Astrocyte of the cerebellum (primary cell): Measurements from ENCODE around the gene IRX2.

Source experiments
- DNase-seq: peaks from one replicate; pipeline ENCODE4 v3.0.0-alpha.2; 2011; ENCODE audit warnings: low read depth
- H3K4me3 ChIP-seq: 2 replicates; pipeline ENCODE4 v1.5.1; 2011; ENCODE audit warnings: mild to moderate bottlenecking, low read depth, low read length, moderate library complexity
- in situ Hi-C: cut with HindIII; loops from 2 replicates; pipeline ENCODE4 v1.10.0; 2017; ENCODE audit warnings: low sequenced_read_pairs
- TF ChIP-seq, protein P1 (sequence below): IDR thresholded peaks from 2 replicates; pipeline ENCODE4 v1.5.1; 2012; ENCODE audit warnings: low read length, low read depth, moderate library complexity, mild to moderate bottlenecking; ENCODE audit errors: missing control alignments

Gene IRX2

GRCh38 chr5:2742921-2743679 is 8.4 kb downstream of the IRX2 start:
- H3K4me3 ChIP-seq, result peak overlapping the region; percentile 22
- no peak for DNase-seq
- in situ Hi-C loops, result loop anchor here (25.0 kb wide), 2 partner anchors 569 to 869 kb away; no protein-coding TSS in a partner anchor
- TF ChIP-seq, protein P1, sequence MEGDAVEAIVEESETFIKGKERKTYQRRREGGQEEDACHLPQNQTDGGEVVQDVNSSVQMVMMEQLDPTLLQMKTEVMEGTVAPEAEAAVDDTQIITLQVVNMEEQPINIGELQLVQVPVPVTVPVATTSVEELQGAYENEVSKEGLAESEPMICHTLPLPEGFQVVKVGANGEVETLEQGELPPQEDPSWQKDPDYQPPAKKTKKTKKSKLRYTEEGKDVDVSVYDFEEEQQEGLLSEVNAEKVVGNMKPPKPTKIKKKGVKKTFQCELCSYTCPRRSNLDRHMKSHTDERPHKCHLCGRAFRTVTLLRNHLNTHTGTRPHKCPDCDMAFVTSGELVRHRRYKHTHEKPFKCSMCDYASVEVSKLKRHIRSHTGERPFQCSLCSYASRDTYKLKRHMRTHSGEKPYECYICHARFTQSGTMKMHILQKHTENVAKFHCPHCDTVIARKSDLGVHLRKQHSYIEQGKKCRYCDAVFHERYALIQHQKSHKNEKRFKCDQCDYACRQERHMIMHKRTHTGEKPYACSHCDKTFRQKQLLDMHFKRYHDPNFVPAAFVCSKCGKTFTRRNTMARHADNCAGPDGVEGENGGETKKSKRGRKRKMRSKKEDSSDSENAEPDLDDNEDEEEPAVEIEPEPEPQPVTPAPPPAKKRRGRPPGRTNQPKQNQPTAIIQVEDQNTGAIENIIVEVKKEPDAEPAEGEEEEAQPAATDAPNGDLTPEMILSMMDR, result no peak

DNA sequence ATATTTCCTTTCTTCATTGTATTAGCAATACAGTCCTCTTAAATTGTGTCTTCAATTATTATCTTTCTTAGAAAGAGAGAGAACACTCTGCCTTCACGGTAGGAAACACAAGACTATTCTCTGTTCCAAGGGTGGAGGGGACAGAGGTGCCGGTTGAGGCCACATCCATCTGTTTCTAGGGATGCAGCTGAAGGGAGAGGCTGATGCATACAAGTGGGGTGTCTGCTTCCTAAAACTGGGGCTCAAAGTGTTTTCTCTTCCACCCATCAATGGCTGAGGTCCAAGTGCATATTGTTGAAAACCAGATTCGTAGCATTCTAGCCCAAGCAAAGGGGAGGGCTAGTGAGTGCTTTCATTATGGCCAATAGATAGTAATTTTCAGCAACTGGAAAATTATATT is 9.5 kb downstream of the IRX2 start:
- TF ChIP-seq, protein P1, result no peak
- no peak overlapping the region for H3K4me3 ChIP-seq
- in situ Hi-C loops, result loop anchor here (25.0 kb wide), 2 partner anchors 570 to 870 kb away; no protein-coding TSS in a partner anchor
- DNase-seq, result no peak

- no peak for DNase-seq
- in situ Hi-C loops, result loop anchor here (25.0 kb wide), 2 partner anchors 571 to 871 kb away; no protein-coding TSS in a partner anchor
- H3K4me3 ChIP-seq, result peak overlapping the region; percentile 21
- TF ChIP-seq, protein P1, result no peak
These were observed 10.5 kb downstream of the IRX2 start for GRCh38 chr5:2740876-2741555.

DNA sequence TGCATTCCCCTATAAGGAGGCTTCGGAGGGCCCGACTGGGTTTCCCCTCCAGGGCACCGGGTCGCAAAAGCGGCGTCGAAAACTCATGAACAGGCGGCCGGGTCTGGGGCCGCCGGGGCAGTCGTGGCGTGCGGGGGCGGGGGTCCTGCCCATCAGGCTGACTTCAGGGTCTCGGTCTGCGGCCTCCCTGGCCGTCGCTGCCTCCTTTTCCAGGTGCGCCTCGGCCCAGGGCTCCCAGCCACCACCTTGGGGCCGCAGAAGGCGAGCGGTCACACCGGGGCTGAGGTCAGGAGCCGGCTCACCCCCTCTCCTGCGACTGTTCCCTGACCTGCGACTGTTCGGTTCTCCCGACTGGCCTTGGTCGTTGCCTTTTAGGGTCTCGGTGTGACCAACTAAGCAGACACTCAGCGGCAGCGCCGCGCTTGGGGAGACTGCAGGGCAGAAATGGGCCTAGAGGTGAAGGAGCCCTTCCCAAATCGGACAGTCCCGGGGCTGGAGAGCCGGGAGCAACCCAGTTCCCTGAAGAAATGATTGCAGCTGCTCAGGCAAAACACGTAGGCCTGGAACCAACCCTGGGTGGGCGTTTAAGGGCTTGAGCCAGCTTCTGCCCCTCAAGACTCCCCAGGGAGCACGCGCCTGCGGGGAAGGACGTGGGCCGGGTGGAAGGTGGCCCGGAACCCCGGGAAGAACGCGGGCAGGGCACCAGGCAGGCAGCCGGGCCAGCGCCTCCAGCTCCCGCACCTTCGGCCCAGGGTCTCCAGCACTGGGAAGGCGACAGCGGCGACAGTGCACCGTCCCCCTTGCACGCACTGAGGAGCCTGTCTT is 11.2 kb downstream of the IRX2 start:
- DNase-seq, result no peak
- in situ Hi-C loops, result loop anchor here (25.0 kb wide), 2 partner anchors 572 to 872 kb away; no protein-coding TSS in a partner anchor
- TF ChIP-seq, protein P1, result no peak
- peak overlapping the region; percentile 44 for H3K4me3 ChIP-seq

DNA sequence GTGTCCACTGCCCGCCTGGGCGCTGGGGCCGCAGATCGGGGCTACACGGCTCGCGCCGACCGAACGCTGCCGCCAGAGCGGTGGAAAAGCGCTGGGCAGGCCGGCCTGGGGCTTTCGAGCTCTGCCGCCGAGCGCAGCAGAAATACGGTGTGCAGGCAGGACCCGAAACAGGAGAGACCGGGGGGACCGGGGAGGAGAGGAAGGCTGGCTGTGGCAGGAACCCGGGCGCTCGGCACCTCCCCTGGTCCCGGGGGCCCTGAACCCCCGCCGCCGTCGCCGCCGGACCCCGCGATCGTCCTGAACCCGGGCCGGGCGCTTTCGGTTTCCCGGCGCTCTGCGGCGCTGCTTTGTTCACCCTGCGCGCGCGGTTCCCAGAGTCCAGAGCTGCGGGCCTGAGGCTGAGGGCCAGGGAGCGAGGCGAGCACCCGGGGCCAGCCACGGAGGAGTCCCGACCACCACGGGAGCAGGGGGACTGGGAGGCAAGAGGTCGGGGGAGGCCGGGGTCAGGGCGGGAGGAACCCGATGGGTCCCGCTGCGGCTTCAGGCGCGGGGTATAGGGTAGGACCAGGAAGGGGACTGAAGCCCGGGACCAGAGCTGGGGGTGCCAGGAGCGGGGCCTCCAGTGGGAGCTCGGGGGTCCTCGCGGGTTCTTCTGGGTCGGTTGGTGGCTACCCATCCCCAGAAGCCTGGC is 12.0 kb downstream of the IRX2 start:
- no peak for DNase-seq
- in situ Hi-C loops, result loop anchor here (25.0 kb wide), 2 partner anchors 573 to 873 kb away; no protein-coding TSS in a partner anchor
- TF ChIP-seq, protein P1, result no peak
- peak overlapping the region; percentile 44 for H3K4me3 ChIP-seq
